ENCODE measurements around the gene SH2D4B. TPM values are rescaled to one million over a fixed set of nuclear protein-coding genes. Genes with fewer than 3 reads are reported as not detected.

SH2D4B gene
- total RNA-seq, 4 donors from 2014 or later, result 0.26 to 0.42 TPM; not detected in 2

- intact Hi-C loops (cut with DNase I), result no loop called here
- H3K27me3 ChIP-seq, result no peaks in the 10 kb centered on the region
Measured at GRCh38 chr10:80518807-80519360, 18.8 kb upstream of the SH2D4B start.

GRCh38 chr10:80519936-80520650, 17.6 kb upstream of the SH2D4B start:
- Histone ChIP-seq H3K36me3 (peaks cover 31 to 69% (median 60%) of the 10 kb centered on the region in 4 donors), H3K27ac (replicated peaks in 1 of 4) (no peak overlapping the region), H3K4me1 (peaks cover 7 to 23% (median 18%) of the 10 kb centered on the region in 4 donors), H3K9me3 (no peaks in the 10 kb centered on the region), H3K27me3 (no peaks in the 10 kb centered on the region), H3K4me3 (no peak overlapping the region)
- DNase-seq (ENCODE audit: extremely low spot score), result no peak
- intact Hi-C loops (cut with DNase I), result no loop called here
- 90% methylated on average over 14 of the region's 14 CpGs for WGBS
- TF ChIP-seq CTCF (IDR thresholded peaks at IDR 0.05) (no peak), POLR2A (IDR thresholded peaks at IDR 0.05; ENCODE audit: low read depth) (no peak), EP300 (IDR thresholded peaks at IDR 0.05) (no peak), POLR2AphosphoS5 (IDR thresholded peaks at IDR 0.05) (no peak)

More at GRCh38 chr10:80518807-80519360, 18.8 kb upstream of the SH2D4B start:
- WGBS, result 73% methylated on average over 7 of the region's 7 CpGs
- no peaks in the 10 kb centered on the region for H3K9me3 ChIP-seq
- DNase-seq (ENCODE audit: extremely low spot score), result no peak
- H3K4me3 ChIP-seq, result no peak overlapping the region
- H3K36me3 ChIP-seq, result peaks cover 42 to 81% (median 73%) of the 10 kb centered on the region in 4 donors
- peaks cover 7 to 23% (median 18%) of the 10 kb centered on the region in 4 donors for H3K4me1 ChIP-seq
- H3K27ac ChIP-seq (replicated peaks in 1 of 4), result peak overlapping the region in 1 of 4 donors; percentile 22
- TF ChIP-seq CTCF (IDR thresholded peaks at IDR 0.05) (no peak), POLR2A (IDR thresholded peaks at IDR 0.05; ENCODE audit: low read depth) (no peak), EP300 (IDR thresholded peaks at IDR 0.05) (no peak), POLR2AphosphoS5 (IDR thresholded peaks at IDR 0.05) (no peak)

GRCh38 chr10:80520661-80521470, 16.8 kb upstream of the SH2D4B start:
- no peak overlapping the region for H3K27ac ChIP-seq (replicated peaks in 1 of 4)
- TF ChIP-seq CTCF (IDR thresholded peaks at IDR 0.05), result no peak
- TF ChIP-seq POLR2AphosphoS5 (IDR thresholded peaks at IDR 0.05), result no peak
- no peak for TF ChIP-seq POLR2A (IDR thresholded peaks at IDR 0.05; ENCODE audit: low read depth)
- TF ChIP-seq EP300 (IDR thresholded peaks at IDR 0.05), result no peak
- intact Hi-C loops (cut with DNase I), result no loop called here

GRCh38 chr10:80522756-80523363, 14.8 kb upstream of the SH2D4B start:
- DNase-seq (ENCODE audit: extremely low spot score), result no peak
- Histone ChIP-seq H3K27ac (replicated peaks in 1 of 4) (no peak overlapping the region), H3K4me3 (no peak overlapping the region), H3K36me3 (peaks cover 12 to 41% (median 33%) of the 10 kb centered on the region in 4 donors), H3K9me3 (no peaks in the 10 kb centered on the region), H3K4me1 (peaks cover 7 to 15% (median 14%) of the 10 kb centered on the region in 4 donors), H3K27me3 (no peaks in the 10 kb centered on the region)
- WGBS, result 80% methylated on average over 8 of the region's 8 CpGs
- TF ChIP-seq POLR2AphosphoS5 (IDR thresholded peaks at IDR 0.05) (no peak), POLR2A (IDR thresholded peaks at IDR 0.05; ENCODE audit: low read depth) (no peak), EP300 (IDR thresholded peaks at IDR 0.05) (no peak), CTCF (IDR thresholded peaks at IDR 0.05) (no peak)
- intact Hi-C loops (cut with DNase I), result no loop called here

More at GRCh38 chr10:80520661-80521470, 16.8 kb upstream of the SH2D4B start:
- DNase-seq (ENCODE audit: extremely low spot score), result no peak
- 91% methylated on average over 9 of the region's 10 CpGs for WGBS
- H3K36me3 ChIP-seq, result peaks cover 31 to 61% (median 53%) of the 10 kb centered on the region in 4 donors
- H3K4me3 ChIP-seq, result no peak overlapping the region
- no peaks in the 10 kb centered on the region for H3K27me3 ChIP-seq
- H3K4me1 ChIP-seq, result peaks cover 7 to 24% (median 18%) of the 10 kb centered on the region in 4 donors
- no peaks in the 10 kb centered on the region for H3K9me3 ChIP-seq
